ENCODE data around the gene SFRP4. TPM values are rescaled to one million over a fixed set of nuclear protein-coding genes. Genes with fewer than 3 reads are reported as not detected.

The SFRP4 gene
- total RNA-seq, 1 donor: 205 TPM

- Histone ChIP-seq H3K4me1 (ENCODE audit: insufficient read depth, low read length) (peaks cover 33% of the 10 kb centered on the region), H2AFZ (ENCODE audit: low read length) (no peak overlapping the region), H3K4me3 (ENCODE audit: insufficient read depth, low read length) (peak overlapping the region; percentile 15), H3K4me2 (ENCODE audit: insufficient read depth, low read length) (peak overlapping the region; percentile 61), H3K79me2 (ENCODE audit: insufficient read depth, low read length) (peaks cover 22% of the 10 kb centered on the region), H3K27me3 (ENCODE audit: insufficient read depth, low read length) (peaks cover 4% of the 10 kb centered on the region), H3K9me3 (ENCODE audit: low read depth, low read length) (peaks cover 5% of the 10 kb centered on the region), H3K36me3 (ENCODE audit: insufficient read depth, low read length) (no peaks in the 10 kb centered on the region), H4K20me1 (ENCODE audit: insufficient read depth, low read length) (no peaks in the 10 kb centered on the region), H3K27ac (ENCODE audit: low read depth, low read length) (peak overlapping the region; percentile 54)
- TF ChIP-seq CTCF (IDR thresholded peaks at IDR 0.05; ENCODE audit: extremely low read depth, low read depth, low read length): no peak
- DNase-seq (ENCODE audit: insufficient read length, low spot score, missing footprints): peak; percentile 89
Observed at GRCh38 chr7:37930226-37930948, 13.8 kb upstream of the SFRP4 start.

GRCh38 chr7:37928878-37929277, 12.3 kb upstream of the SFRP4 start:
- Histone ChIP-seq H3K36me3 (ENCODE audit: insufficient read depth, low read length) (no peaks in the 10 kb centered on the region), H3K4me1 (ENCODE audit: insufficient read depth, low read length) (peaks cover 33% of the 10 kb centered on the region), H2AFZ (ENCODE audit: low read length) (no peak overlapping the region), H3K27ac (ENCODE audit: low read depth, low read length) (no peak overlapping the region), H3K9me3 (ENCODE audit: low read depth, low read length) (peaks cover 5% of the 10 kb centered on the region), H3K4me3 (ENCODE audit: insufficient read depth, low read length) (no peak overlapping the region), H3K27me3 (ENCODE audit: insufficient read depth, low read length) (peaks cover 4% of the 10 kb centered on the region), H3K4me2 (ENCODE audit: insufficient read depth, low read length) (no peak overlapping the region), H3K79me2 (ENCODE audit: insufficient read depth, low read length) (peaks cover 32% of the 10 kb centered on the region), H4K20me1 (ENCODE audit: insufficient read depth, low read length) (no peaks in the 10 kb centered on the region)
- peak; percentile 59 for DNase-seq (ENCODE audit: insufficient read length, low spot score, missing footprints)
- TF ChIP-seq CTCF (IDR thresholded peaks at IDR 0.05; ENCODE audit: extremely low read depth, low read depth, low read length): no peak

- Histone ChIP-seq H3K27me3 (ENCODE audit: insufficient read depth, low read length) (peaks cover 4% of the 10 kb centered on the region), H3K4me1 (ENCODE audit: insufficient read depth, low read length) (peaks cover 33% of the 10 kb centered on the region), H3K27ac (ENCODE audit: low read depth, low read length) (peak overlapping the region; percentile 54), H3K9me3 (ENCODE audit: low read depth, low read length) (peaks cover 5% of the 10 kb centered on the region), H4K20me1 (ENCODE audit: insufficient read depth, low read length) (no peaks in the 10 kb centered on the region), H2AFZ (ENCODE audit: low read length) (no peak overlapping the region), H3K4me3 (ENCODE audit: insufficient read depth, low read length) (no peak overlapping the region), H3K36me3 (ENCODE audit: insufficient read depth, low read length) (no peaks in the 10 kb centered on the region), H3K79me2 (ENCODE audit: insufficient read depth, low read length) (peaks cover 36% of the 10 kb centered on the region), H3K4me2 (ENCODE audit: insufficient read depth, low read length) (peak overlapping the region; percentile 53)
- no peak for DNase-seq (ENCODE audit: insufficient read length, low spot score, missing footprints)
- no peak for TF ChIP-seq CTCF (IDR thresholded peaks at IDR 0.05; ENCODE audit: extremely low read depth, low read depth, low read length)
Observed at GRCh38 chr7:37927773-37928444, 11.3 kb upstream of the SFRP4 start.

GRCh38 chr7:37925620-37926019, 9.0 kb upstream of the SFRP4 start:
- H3K4me2 ChIP-seq (ENCODE audit: insufficient read depth, low read length): no peak overlapping the region
- no peak overlapping the region for H3K27ac ChIP-seq (ENCODE audit: low read depth, low read length)
- peaks cover 5% of the 10 kb centered on the region for H3K9me3 ChIP-seq (ENCODE audit: low read depth, low read length)
- peaks cover 31% of the 10 kb centered on the region for H3K4me1 ChIP-seq (ENCODE audit: insufficient read depth, low read length)
- DNase-seq (ENCODE audit: insufficient read length, low spot score, missing footprints): no peak
- TF ChIP-seq CTCF (IDR thresholded peaks at IDR 0.05; ENCODE audit: extremely low read depth, low read depth, low read length): no peak
- H2AFZ ChIP-seq (ENCODE audit: low read length): no peak overlapping the region
- peaks cover 47% of the 10 kb centered on the region for H3K79me2 ChIP-seq (ENCODE audit: insufficient read depth, low read length)
- no peaks in the 10 kb centered on the region for H3K36me3 ChIP-seq (ENCODE audit: insufficient read depth, low read length)
- peaks cover 4% of the 10 kb centered on the region for H3K27me3 ChIP-seq (ENCODE audit: insufficient read depth, low read length)
- H3K4me3 ChIP-seq (ENCODE audit: insufficient read depth, low read length): no peak overlapping the region
- H4K20me1 ChIP-seq (ENCODE audit: insufficient read depth, low read length): no peaks in the 10 kb centered on the region

Measured in osteoblast (primary cell).